ENCODE results near the gene CHIT1. TPM values are rescaled to one million over a fixed set of nuclear protein-coding genes. Genes with fewer than 3 reads are reported as not detected.

CHIT1 gene
- total and polyA plus RNA-seq, 2 of the 13 experiments (the other 11 are each of a cell fraction or from before 2014, with no cell fraction given): not detected

DNA sequence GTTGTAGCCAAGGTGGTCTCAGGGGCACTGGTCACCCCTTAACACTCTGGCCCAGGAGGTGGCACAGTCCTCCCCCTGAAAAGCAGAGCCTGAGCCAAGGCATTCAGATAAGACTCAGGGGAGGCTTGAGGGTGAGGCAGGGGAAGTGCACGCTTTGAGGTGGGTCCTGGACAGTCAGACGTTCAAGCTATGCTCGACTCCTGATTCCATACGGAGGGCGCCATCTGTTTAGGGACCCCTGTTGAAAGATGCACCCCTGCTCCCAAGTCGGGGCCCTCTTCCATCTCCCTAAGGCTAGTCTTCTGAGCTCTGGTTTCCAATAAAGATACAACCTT, 30.0 kb downstream of the CHIT1 start:
- Histone ChIP-seq H2AFZ (ENCODE audit: low read length) (no peak overlapping the region), H3K27ac (ENCODE audit: extremely low read length, insufficient read depth, low read length) (no peak overlapping the region), H3K9ac (ENCODE audit: insufficient read depth, low read depth, low read length) (no peak overlapping the region), H4K20me1 (ENCODE audit: insufficient read depth, low read length) (no peaks in the 10 kb centered on the region), H3K4me1 (ENCODE audit: insufficient read depth, low read length) (peaks cover 13% of the 10 kb centered on the region), H3K4me3 (replicated peaks in 1 of 3; ENCODE audit: insufficient read depth in 1 of 3, low read depth in 2 of 3, low read length in 3 of 3) (no peak overlapping the region), H3K27me3 (ENCODE audit: control insufficient read depth in 1 of 2, insufficient read depth in 2 of 2, low read length in 2 of 2) (peaks cover 0 to 7% of the 10 kb centered on the region in 2 experiments; a peak in 1 of 5 replicates), H3K79me2 (ENCODE audit: insufficient read depth, low read length) (no peaks in the 10 kb centered on the region), H3K36me3 (replicated peaks in 1 of 2; ENCODE audit: control insufficient read depth in 1 of 2, insufficient read depth in 2 of 2, low read length in 2 of 2) (no peaks in the 10 kb centered on the region), H3K9me3 (ENCODE audit: low read length) (no peaks in the 10 kb centered on the region), H3K4me2 (ENCODE audit: low read depth, low read length) (no peak overlapping the region)
- BruUV-seq (replicated peaks): no TSS peak
- in situ Hi-C loops (cut with HindIII; ENCODE audit: extremely low pct_ligation_motif_present, low pct_unique_long_range_greater_than_20kb) (no loop called here), intact Hi-C loops (cut with micrococcal nuclease; ENCODE audit: unreplicated experiment) (no loop called here)
- ATAC-seq (no peak), FAIRE-seq (no peak), DNase-seq (ENCODE audit: low spot score) (no peak)
- POLR2A ChIA-PET: no interaction called here
- 75% methylated on average over 6 of the region's 6 CpGs for WGBS (ENCODE audit: low lambda C conversion rate)
- CTCF ChIA-PET (ENCODE audit: low intra/inter-chr PET ratio, low total read pairs): no interaction called here
- TF ChIP-seq MXD4 (CRISPR knock-in tag; IDR thresholded peaks at IDR 0.05) (no peak), BHLHE40 (IDR thresholded peaks at IDR 0.05; ENCODE audit: low read length) (no peak), ZNF839 (CRISPR knock-in tag; IDR thresholded peaks at IDR 0.05; ENCODE audit: borderline replicate concordance) (no peak)
- TF ChIP-seq, protein P1, sequence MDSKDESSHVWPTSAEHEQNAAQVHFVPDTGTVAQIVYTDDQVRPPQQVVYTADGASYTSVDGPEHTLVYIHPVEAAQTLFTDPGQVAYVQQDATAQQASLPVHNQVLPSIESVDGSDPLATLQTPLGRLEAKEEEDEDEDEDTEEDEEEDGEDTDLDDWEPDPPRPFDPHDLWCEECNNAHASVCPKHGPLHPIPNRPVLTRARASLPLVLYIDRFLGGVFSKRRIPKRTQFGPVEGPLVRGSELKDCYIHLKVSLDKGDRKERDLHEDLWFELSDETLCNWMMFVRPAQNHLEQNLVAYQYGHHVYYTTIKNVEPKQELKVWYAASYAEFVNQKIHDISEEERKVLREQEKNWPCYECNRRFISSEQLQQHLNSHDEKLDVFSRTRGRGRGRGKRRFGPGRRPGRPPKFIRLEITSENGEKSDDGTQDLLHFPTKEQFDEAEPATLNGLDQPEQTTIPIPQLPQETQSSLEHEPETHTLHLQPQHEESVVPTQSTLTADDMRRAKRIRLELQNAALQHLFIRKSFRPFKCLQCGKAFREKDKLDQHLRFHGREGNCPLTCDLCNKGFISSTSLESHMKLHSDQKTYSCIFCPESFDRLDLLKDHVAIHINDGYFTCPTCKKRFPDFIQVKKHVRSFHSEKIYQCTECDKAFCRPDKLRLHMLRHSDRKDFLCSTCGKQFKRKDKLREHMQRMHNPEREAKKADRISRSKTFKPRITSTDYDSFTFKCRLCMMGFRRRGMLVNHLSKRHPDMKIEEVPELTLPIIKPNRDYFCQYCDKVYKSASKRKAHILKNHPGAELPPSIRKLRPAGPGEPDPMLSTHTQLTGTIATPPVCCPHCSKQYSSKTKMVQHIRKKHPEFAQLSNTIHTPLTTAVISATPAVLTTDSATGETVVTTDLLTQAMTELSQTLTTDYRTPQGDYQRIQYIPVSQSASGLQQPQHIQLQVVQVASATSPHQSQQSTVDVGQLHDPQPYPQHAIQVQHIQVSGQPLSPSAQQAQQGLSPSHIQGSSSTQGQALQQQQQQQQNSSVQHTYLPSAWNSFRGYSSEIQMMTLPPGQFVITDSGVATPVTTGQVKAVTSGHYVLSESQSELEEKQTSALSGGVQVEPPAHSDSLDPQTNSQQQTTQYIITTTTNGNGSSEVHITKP (CRISPR knock-in tag; IDR thresholded peaks at IDR 0.05; ENCODE audit: low read depth): no peak
- TF ChIP-seq, protein P2, sequence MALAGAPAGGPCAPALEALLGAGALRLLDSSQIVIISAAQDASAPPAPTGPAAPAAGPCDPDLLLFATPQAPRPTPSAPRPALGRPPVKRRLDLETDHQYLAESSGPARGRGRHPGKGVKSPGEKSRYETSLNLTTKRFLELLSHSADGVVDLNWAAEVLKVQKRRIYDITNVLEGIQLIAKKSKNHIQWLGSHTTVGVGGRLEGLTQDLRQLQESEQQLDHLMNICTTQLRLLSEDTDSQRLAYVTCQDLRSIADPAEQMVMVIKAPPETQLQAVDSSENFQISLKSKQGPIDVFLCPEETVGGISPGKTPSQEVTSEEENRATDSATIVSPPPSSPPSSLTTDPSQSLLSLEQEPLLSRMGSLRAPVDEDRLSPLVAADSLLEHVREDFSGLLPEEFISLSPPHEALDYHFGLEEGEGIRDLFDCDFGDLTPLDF (CRISPR knock-in tag; IDR thresholded peaks at IDR 0.05): no peak
- TF ChIP-seq, protein P3, sequence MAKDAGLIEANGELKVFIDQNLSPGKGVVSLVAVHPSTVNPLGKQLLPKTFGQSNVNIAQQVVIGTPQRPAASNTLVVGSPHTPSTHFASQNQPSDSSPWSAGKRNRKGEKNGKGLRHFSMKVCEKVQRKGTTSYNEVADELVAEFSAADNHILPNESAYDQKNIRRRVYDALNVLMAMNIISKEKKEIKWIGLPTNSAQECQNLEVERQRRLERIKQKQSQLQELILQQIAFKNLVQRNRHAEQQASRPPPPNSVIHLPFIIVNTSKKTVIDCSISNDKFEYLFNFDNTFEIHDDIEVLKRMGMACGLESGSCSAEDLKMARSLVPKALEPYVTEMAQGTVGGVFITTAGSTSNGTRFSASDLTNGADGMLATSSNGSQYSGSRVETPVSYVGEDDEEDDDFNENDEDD (CRISPR knock-in tag; IDR thresholded peaks at IDR 0.05; ENCODE audit: borderline replicate concordance): no peak
- TF ChIP-seq, protein P4, sequence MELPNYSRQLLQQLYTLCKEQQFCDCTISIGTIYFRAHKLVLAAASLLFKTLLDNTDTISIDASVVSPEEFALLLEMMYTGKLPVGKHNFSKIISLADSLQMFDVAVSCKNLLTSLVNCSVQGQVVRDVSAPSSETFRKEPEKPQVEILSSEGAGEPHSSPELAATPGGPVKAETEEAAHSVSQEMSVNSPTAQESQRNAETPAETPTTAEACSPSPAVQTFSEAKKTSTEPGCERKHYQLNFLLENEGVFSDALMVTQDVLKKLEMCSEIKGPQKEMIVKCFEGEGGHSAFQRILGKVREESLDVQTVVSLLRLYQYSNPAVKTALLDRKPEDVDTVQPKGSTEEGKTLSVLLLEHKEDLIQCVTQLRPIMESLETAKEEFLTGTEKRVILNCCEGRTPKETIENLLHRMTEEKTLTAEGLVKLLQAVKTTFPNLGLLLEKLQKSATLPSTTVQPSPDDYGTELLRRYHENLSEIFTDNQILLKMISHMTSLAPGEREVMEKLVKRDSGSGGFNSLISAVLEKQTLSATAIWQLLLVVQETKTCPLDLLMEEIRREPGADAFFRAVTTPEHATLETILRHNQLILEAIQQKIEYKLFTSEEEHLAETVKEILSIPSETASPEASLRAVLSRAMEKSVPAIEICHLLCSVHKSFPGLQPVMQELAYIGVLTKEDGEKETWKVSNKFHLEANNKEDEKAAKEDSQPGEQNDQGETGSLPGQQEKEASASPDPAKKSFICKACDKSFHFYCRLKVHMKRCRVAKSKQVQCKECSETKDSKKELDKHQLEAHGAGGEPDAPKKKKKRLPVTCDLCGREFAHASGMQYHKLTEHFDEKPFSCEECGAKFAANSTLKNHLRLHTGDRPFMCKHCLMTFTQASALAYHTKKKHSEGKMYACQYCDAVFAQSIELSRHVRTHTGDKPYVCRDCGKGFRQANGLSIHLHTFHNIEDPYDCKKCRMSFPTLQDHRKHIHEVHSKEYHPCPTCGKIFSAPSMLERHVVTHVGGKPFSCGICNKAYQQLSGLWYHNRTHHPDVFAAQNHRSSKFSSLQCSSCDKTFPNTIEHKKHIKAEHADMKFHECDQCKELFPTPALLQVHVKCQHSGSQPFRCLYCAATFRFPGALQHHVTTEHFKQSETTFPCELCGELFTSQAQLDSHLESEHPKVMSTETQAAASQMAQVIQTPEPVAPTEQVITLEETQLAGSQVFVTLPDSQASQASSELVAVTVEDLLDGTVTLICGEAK (IDR thresholded peaks at IDR 0.05): no peak
- TF ChIP-seq, protein P4 (CRISPR knock-in tag; IDR thresholded peaks at IDR 0.05): no peak

Measured in HepG2 (cell line).